Glomerular visceral epithelial cell (primary cell): ENCODE data around the gene LANCL1.
A peak's percentile ranks its signal among the peaks of the same experiment; 100 is the strongest.

Experiments
- DNase-seq: peaks from one replicate; pipeline ENCODE4 v3.0.0-alpha.2; 2016; ENCODE audit errors: extremely low spot score

LANCL1 gene

GRCh38 chr2:210476194-210477128 is at the start of gene LANCL1:
Gene LANCL1 (minus strand): TSS chr2:210476759. CDS start chr2:210476396, 363 bp downstream.
- DNase-seq = peak; percentile 92

- no peak for DNase-seq
Measured at GRCh38 chr2:210524533-210524932, 48.0 kb upstream of the LANCL1 start.

GRCh38 chr2:210523650-210524289 is 47.2 kb upstream of the LANCL1 start:
- DNase-seq = no peak

- DNase-seq = no peak
Measured at GRCh38 chr2:210522399-210522798, 45.8 kb upstream of the LANCL1 start.

- DNase-seq = no peak
Measured at GRCh38 chr2:210519594-210519993, 43.0 kb upstream of the LANCL1 start.

- DNase-seq = no peak
Measured at GRCh38 chr2:210517264-210517663, 40.7 kb upstream of the LANCL1 start.

- no peak for DNase-seq
Measured at GRCh38 chr2:210515911-210516310, 39.4 kb upstream of the LANCL1 start.

GRCh38 chr2:210503725-210504191 is 27.2 kb upstream of the LANCL1 start:
- no peak for DNase-seq

GRCh38 chr2:210503001-210503623 is 26.6 kb upstream of the LANCL1 start:
- DNase-seq = peak; percentile 51

GRCh38 chr2:210496512-210496911 is 20.0 kb upstream of the LANCL1 start:
- DNase-seq = no peak

GRCh38 chr2:210493528-210493927 is 17.0 kb upstream of the LANCL1 start:
- no peak for DNase-seq

GRCh38 chr2:210481601-210482175 is 5.1 kb upstream of the LANCL1 start:
- no peak for DNase-seq

GRCh38 chr2:210480764-210481163 is 4.2 kb upstream of the LANCL1 start:
- no peak for DNase-seq

- no peak for DNase-seq
Measured at GRCh38 chr2:210480079-210480478, 3.5 kb upstream of the LANCL1 start.

- no peak for DNase-seq
Measured at GRCh38 chr2:210478661-210479060, 2.1 kb upstream of the LANCL1 start.

- peak; percentile 51 for DNase-seq
Measured at GRCh38 chr2:210477496-210477895, 937 bp upstream of the LANCL1 start.

GRCh38 chr2:210475706-210476105 is 853 bp downstream of the LANCL1 start:
- DNase-seq = no peak

- DNase-seq = no peak
Measured at GRCh38 chr2:210474776-210475175, 1.8 kb downstream of the LANCL1 start.

GRCh38 chr2:210461401-210461800 is 15.2 kb downstream of the LANCL1 start:
- no peak for DNase-seq

- no peak for DNase-seq
Measured at GRCh38 chr2:210460322-210461227, 16.0 kb downstream of the LANCL1 start.

- no peak for DNase-seq
Measured at GRCh38 chr2:210459880-210460279, 16.7 kb downstream of the LANCL1 start.
